ENCODE data around the gene FGF18.

DNA sequence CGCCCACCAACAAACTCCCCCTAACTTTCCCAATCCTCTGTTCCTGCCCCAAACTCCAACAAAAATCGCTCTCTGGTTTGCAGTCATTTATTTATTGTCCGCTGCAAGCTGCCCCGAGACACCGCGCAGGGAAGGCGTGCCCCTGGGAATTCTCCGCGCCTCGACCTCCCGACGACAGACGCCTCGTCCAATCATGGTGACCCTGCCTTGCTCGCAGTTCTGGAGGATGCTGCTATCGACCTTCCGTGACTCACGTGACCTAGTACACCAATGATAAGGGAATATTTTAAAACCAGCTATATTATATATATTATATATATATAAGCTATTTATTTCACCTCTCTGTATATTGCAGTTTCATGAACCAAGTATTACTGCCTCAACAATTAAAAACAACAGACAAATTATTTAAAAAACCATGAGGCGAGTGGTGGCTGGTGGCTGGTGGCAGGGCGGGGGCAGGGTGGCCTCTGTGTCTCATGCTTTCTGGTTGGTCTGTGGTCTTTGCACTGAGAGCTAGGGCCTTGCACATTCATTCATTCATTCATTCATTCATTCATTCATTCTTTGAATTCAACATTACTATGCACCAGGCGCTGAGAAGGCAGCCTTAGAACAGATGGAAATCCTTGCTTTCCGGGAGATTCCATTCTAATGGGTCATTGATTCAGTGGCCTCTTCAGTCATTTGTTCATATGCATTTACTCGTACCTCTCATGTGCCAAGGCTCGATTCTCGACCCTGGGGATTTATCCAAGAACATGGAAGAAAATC lies 37.9 kb downstream of the FGF18 start:
- no peak for TF ChIP-seq POLR2A (IDR thresholded peaks at IDR 0.05)
- TF ChIP-seq, protein P1, sequence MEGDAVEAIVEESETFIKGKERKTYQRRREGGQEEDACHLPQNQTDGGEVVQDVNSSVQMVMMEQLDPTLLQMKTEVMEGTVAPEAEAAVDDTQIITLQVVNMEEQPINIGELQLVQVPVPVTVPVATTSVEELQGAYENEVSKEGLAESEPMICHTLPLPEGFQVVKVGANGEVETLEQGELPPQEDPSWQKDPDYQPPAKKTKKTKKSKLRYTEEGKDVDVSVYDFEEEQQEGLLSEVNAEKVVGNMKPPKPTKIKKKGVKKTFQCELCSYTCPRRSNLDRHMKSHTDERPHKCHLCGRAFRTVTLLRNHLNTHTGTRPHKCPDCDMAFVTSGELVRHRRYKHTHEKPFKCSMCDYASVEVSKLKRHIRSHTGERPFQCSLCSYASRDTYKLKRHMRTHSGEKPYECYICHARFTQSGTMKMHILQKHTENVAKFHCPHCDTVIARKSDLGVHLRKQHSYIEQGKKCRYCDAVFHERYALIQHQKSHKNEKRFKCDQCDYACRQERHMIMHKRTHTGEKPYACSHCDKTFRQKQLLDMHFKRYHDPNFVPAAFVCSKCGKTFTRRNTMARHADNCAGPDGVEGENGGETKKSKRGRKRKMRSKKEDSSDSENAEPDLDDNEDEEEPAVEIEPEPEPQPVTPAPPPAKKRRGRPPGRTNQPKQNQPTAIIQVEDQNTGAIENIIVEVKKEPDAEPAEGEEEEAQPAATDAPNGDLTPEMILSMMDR (IDR thresholded peaks at IDR 0.05) = no peak
